Caco-2 (cell line): ENCODE results near the gene ACAA2. TPM values are rescaled to one million over a fixed set of nuclear protein-coding genes. Genes with fewer than 3 reads are reported as not detected.

ENCODE experiments used
- BruUV-seq: library from RNA; stranded (reverse); fragments of 400-500 nt; replicated peaks from 2 replicates; lab custom pipeline; 2021; lab: Mats Ljungman, UMichigan
- CTCF ChIA-PET: fragments of 300-600 bp; sonication (Branson Sonifier 250); formaldehyde crosslinking; loops from one replicate; lab custom pipeline; 2022; ENCODE audit warnings: antibody characterized with exemption; lab: Charles Lee
- POLR2A ChIA-PET: fragments of 300-600 bp; sonication (Branson Sonifier 250); formaldehyde crosslinking; loops from one replicate; lab custom pipeline; 2022; ENCODE audit warnings: antibody characterized with exemption; lab: Charles Lee
- DNase-seq, 2 experiments: peaks; one replicate each; pipeline versions ENCODE4 v3.0.0 to v3.0.0-alpha.2; 2020 to 2022
- H3K27me3 ChIP-seq: replicated peaks from 2 replicates; pipeline ENCODE4 v1.6.0; 2011; ENCODE audit warnings: low read length; ENCODE audit not compliant: control insufficient read depth, insufficient read depth
- H3K36me3 ChIP-seq: 2 replicates; pipeline ENCODE4 v1.5.1; 2011; ENCODE audit warnings: low read length; ENCODE audit not compliant: control insufficient read depth, insufficient read depth
- H3K4me1 ChIP-seq: fragments of 250-450 bp; sonication (Bioruptor Pico); 2 replicates; pipeline ENCODE4 v1.5.1; 2020; ENCODE audit warnings: mild to moderate bottlenecking
- H3K4me3 ChIP-seq: 2 replicates; pipeline ENCODE4 v1.5.1; 2011; ENCODE audit warnings: low read depth, mild to moderate bottlenecking, control low read depth, low read length
- H3K9me3 ChIP-seq: fragments of 250-450 bp; sonication (Bioruptor Pico); 2 replicates; pipeline ENCODE4 v1.5.1; 2020; ENCODE audit warnings: mild to moderate bottlenecking, moderate library complexity
- H3K27ac Mint-ChIP-seq: one replicate; pipeline ENCODE4 v1.8.0; 2022; ENCODE audit warnings: mixed read lengths; ENCODE audit not compliant: unreplicated experiment
- H3K27me3 Mint-ChIP-seq: one replicate; pipeline ENCODE4 v1.8.0; 2022; ENCODE audit warnings: mixed read lengths; ENCODE audit not compliant: insufficient read depth, unreplicated experiment
- H3K36me3 Mint-ChIP-seq: one replicate; pipeline ENCODE4 v1.8.0; 2022; ENCODE audit warnings: mild to moderate bottlenecking, mixed read lengths; ENCODE audit not compliant: insufficient read depth, unreplicated experiment
- H3K4me1 Mint-ChIP-seq: one replicate; pipeline ENCODE4 v1.8.0; 2022; ENCODE audit warnings: low read depth, mixed read lengths; ENCODE audit not compliant: unreplicated experiment
- H3K4me3 Mint-ChIP-seq: one replicate; pipeline ENCODE4 v1.8.0; 2022; ENCODE audit warnings: mild to moderate bottlenecking, moderate library complexity, mixed read lengths; ENCODE audit not compliant: unreplicated experiment
- H3K9me3 Mint-ChIP-seq: one replicate; pipeline ENCODE4 v1.8.0; 2022; ENCODE audit warnings: mixed read lengths; ENCODE audit not compliant: unreplicated experiment
- CTCF ChIP-seq, 2 experiments: fragments of 200-600 bp in 1 of 2; IDR thresholded peaks; 1 replicate in 1 of 2; 2 replicates in 1 of 2; pipeline versions ENCODE4 v1.5.1 to v1.8.0; 2011 to 2022; ENCODE audit warnings: antibody characterized with exemption in 1 of 2, control low read depth in 1 of 2, inconsistent platforms in 1 of 2, low read depth in 1 of 2, low read length in 1 of 2, mild to moderate bottlenecking in 1 of 2, moderate library complexity in 1 of 2; ENCODE audit not compliant: insufficient read depth in 1 of 2, severe bottlenecking in 1 of 2, unreplicated experiment in 1 of 2
- intact Hi-C: fragments of 100-400 bp; cut with micrococcal nuclease; formaldehyde crosslinking; loops from one replicate; pipeline ENCODE4 v1.10.0; 2022; ENCODE audit not compliant: unreplicated experiment
- total RNA-seq: library from RNA; stranded (reverse); gene quantifications from 2 replicates; pipeline ENCODE4 v1.2.3, GENCODE V29; 2022

Gene ACAA2
- total RNA-seq, 1 experiment from 2014 or later = 207 TPM

- H3K36me3 Mint-ChIP-seq = no peaks in the 10 kb centered on the region
- no peak for TF ChIP-seq CTCF (IDR thresholded peaks at IDR 0.05; ENCODE audit: insufficient read depth in 1 of 2, low read depth in 1 of 2, low read length in 1 of 2, severe bottlenecking in 1 of 2, unreplicated experiment in 1 of 2)
- Histone ChIP-seq H3K36me3 (no peaks in the 10 kb centered on the region), H3K9me3 (no peaks in the 10 kb centered on the region), H3K27me3 (no peaks in the 10 kb centered on the region), H3K4me1 (no peaks in the 10 kb centered on the region), H3K4me3 (no peak overlapping the region)
- intact Hi-C loops = loop anchor here (10.0 kb wide), 1 partner anchor 169 kb away; no protein-coding TSS in a partner anchor
- no peaks in the 10 kb centered on the region for H3K4me1 Mint-ChIP-seq
- no peak overlapping the region for H3K4me3 Mint-ChIP-seq
- H3K27ac Mint-ChIP-seq = peak overlapping the region; percentile 39
- no peak for DNase-seq
- CTCF ChIA-PET = interaction anchor here (0.8 kb wide), 1 partner anchor 37 kb away, joined by 3 read pairs; no protein-coding TSS in a partner anchor
- POLR2A ChIA-PET = no interaction called here
- no TSS peak for BruUV-seq
- no peaks in the 10 kb centered on the region for H3K9me3 Mint-ChIP-seq
- no peaks in the 10 kb centered on the region for H3K27me3 Mint-ChIP-seq
Measured at GRCh38 chr18:49763590-49763989, 49.7 kb downstream of the ACAA2 start.

- no TSS peak for BruUV-seq
- H3K4me1 ChIP-seq = no peaks in the 10 kb centered on the region
- Mint-ChIP-seq H3K4me3 (no peak overlapping the region), H3K27me3 (no peaks in the 10 kb centered on the region), H3K36me3 (no peaks in the 10 kb centered on the region), H3K9me3 (peaks cover 8% of the 10 kb centered on the region), H3K27ac (peak overlapping the region; percentile 39), H3K4me1 (no peaks in the 10 kb centered on the region)
- intact Hi-C loops = loop anchor here (10.0 kb wide), 1 partner anchor 168 kb away; no protein-coding TSS in a partner anchor
- H3K9me3 ChIP-seq = no peaks in the 10 kb centered on the region
- H3K27me3 ChIP-seq = no peaks in the 10 kb centered on the region
- no peak for DNase-seq
- no peak for TF ChIP-seq CTCF (IDR thresholded peaks at IDR 0.05; ENCODE audit: insufficient read depth in 1 of 2, low read depth in 1 of 2, low read length in 1 of 2, severe bottlenecking in 1 of 2, unreplicated experiment in 1 of 2)
- H3K4me3 ChIP-seq = no peak overlapping the region
- POLR2A ChIA-PET = no interaction called here
- no peaks in the 10 kb centered on the region for H3K36me3 ChIP-seq
- CTCF ChIA-PET = no interaction called here
Measured at GRCh38 chr18:49762191-49763077, 50.9 kb downstream of the ACAA2 start.

- intact Hi-C loops = loop anchor here (10.0 kb wide), 1 partner anchor 167 kb away; no protein-coding TSS in a partner anchor
- no peak overlapping the region for H3K4me3 Mint-ChIP-seq
- no peaks in the 10 kb centered on the region for H3K36me3 Mint-ChIP-seq
- TF ChIP-seq CTCF (IDR thresholded peaks at IDR 0.05; ENCODE audit: insufficient read depth in 1 of 2, low read depth in 1 of 2, low read length in 1 of 2, severe bottlenecking in 1 of 2, unreplicated experiment in 1 of 2) = no peak
- H3K9me3 ChIP-seq = no peaks in the 10 kb centered on the region
- no peak overlapping the region for H3K4me3 ChIP-seq
- no peaks in the 10 kb centered on the region for H3K27me3 ChIP-seq
- no peaks in the 10 kb centered on the region for H3K4me1 Mint-ChIP-seq
- CTCF ChIA-PET = no interaction called here
- no TSS peak for BruUV-seq
- H3K9me3 Mint-ChIP-seq = peaks cover 8% of the 10 kb centered on the region
- H3K4me1 ChIP-seq = no peaks in the 10 kb centered on the region
- H3K36me3 ChIP-seq = no peaks in the 10 kb centered on the region
- POLR2A ChIA-PET = no interaction called here
- H3K27me3 Mint-ChIP-seq = no peaks in the 10 kb centered on the region
- no peak for DNase-seq
- H3K27ac Mint-ChIP-seq = no peak overlapping the region
Measured at GRCh38 chr18:49761771-49762170, 51.6 kb downstream of the ACAA2 start.
